ENCODE measurements around the gene TMEM135. TPM values are rescaled to one million over a fixed set of nuclear protein-coding genes. Genes with fewer than 3 reads are reported as not detected.
"Not testable (repeated sequence)": the region's sequence is repeated elsewhere in the genome, so short reads cannot be mapped to it uniquely, and the experiment has no call there.

Gene TMEM135
- total RNA-seq, 2 experiments from 2014 or later: 21.8 to 24.8 TPM

- Mint-ChIP-seq H3K27ac (no peak overlapping the region), H3K27me3 (ENCODE audit: low read depth) (no peaks in the 10 kb centered on the region), H3K4me3 (no peak overlapping the region), H3K4me1 (ENCODE audit: low read depth) (peaks cover 5% of the 10 kb centered on the region), H3K36me3 (ENCODE audit: low read depth) (peaks cover 3% of the 10 kb centered on the region), H3K9me3 (no peaks in the 10 kb centered on the region)
- no peak for DNase-seq
- CTCF ChIA-PET: no interaction called here
- intact Hi-C loops (cut with micrococcal nuclease): no loop called here
These were observed 220.6 kb downstream of the TMEM135 start for GRCh38 chr11:87258171-87258833.

- CTCF ChIA-PET: interaction anchor here (0.6 kb wide), 1 partner anchor 178 kb away, joined by 3 read pairs; no protein-coding TSS in a partner anchor
- Mint-ChIP-seq H3K27me3 (ENCODE audit: low read depth) (no peaks in the 10 kb centered on the region), H3K36me3 (ENCODE audit: low read depth) (peaks cover 3% of the 10 kb centered on the region), H3K4me1 (ENCODE audit: low read depth) (peaks cover 5% of the 10 kb centered on the region), H3K27ac (no peak overlapping the region), H3K9me3 (no peaks in the 10 kb centered on the region), H3K4me3 (no peak overlapping the region)
- intact Hi-C loops (cut with micrococcal nuclease): no loop called here
- no peak for DNase-seq
These were observed 222.0 kb downstream of the TMEM135 start for GRCh38 chr11:87259736-87260135.

DNA sequence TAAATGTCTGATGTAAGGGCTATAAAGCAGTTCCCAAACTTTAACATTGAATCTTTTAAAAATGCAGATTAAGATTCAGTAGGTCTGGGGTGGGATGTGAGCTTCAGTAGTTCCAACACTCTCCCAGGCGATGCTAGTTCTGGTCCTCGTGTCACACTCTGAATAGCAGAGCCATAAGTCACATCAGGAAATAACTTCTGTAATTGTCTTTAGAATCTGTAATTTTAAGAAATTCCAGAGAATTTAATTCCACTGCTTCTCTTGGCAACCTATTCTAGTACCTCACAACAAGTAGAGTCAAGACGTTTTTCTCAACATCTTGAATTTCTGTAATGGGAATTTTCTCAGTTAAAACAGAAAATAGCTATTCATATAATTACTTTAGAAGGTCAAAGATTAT is 223.1 kb downstream of the TMEM135 start:
- Mint-ChIP-seq H3K27ac (no peak overlapping the region), H3K4me1 (ENCODE audit: low read depth) (no peaks in the 10 kb centered on the region), H3K4me3 (no peak overlapping the region), H3K9me3 (no peaks in the 10 kb centered on the region), H3K27me3 (ENCODE audit: low read depth) (no peaks in the 10 kb centered on the region), H3K36me3 (ENCODE audit: low read depth) (peaks cover 5% of the 10 kb centered on the region)
- intact Hi-C loops (cut with micrococcal nuclease): no loop called here
- DNase-seq: no peak
- CTCF ChIA-PET: no interaction called here

DNA sequence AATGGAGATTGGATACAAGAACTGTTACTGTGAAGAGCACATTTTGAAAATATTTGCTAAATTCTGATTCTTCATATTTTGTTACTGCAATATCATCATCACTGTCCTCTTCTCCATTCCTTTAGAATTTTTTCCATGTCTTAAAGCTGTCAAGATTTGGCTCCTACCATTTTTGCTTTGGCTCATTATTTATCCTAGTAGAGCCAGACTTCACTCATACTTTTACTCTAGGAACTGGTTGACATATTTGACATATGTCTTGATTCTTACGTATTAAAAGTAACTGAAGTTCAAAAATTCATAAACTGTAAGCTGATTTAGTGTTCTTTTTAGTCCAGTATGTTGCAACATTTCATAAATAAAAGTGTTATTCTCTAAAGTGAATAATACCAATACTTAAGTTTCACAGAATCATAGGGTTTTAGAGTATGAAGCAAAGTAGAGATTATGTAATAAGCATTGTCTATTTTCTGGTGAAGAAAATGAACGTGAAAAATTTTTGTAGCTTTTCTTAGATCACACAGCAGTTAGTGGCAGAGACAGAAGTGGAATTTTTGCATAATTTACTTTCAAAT is 225.6 kb downstream of the TMEM135 start:
- CTCF ChIA-PET: no interaction called here
- no peak overlapping the region for H3K27ac Mint-ChIP-seq

DNA sequence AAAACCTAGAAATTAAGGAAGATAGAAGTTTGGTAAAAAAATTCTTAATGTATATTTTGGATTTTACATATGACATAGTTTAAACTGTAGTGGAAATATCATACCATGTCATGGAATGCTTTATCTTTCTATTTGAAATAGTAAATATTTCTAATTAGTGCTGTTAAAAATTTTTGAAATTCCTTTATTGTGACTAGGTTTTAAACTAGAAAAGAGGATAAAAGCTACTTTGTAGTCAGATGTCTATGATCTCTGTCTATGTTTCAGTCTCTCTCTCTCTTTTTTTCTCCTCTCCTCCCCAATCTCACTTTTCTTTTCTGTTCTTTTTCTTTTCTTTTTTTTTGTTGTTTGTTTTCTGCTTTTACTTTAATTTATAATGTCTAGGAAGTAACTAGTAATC is 226.2 kb downstream of the TMEM135 start:
- no peak overlapping the region for H3K4me3 Mint-ChIP-seq
- intact Hi-C loops (cut with micrococcal nuclease): no loop called here
- no peak for DNase-seq
- H3K36me3 Mint-ChIP-seq (ENCODE audit: low read depth): peaks cover 5% of the 10 kb centered on the region
- no peaks in the 10 kb centered on the region for H3K4me1 Mint-ChIP-seq (ENCODE audit: low read depth)
- H3K27me3 Mint-ChIP-seq (ENCODE audit: low read depth): no peaks in the 10 kb centered on the region
- no peaks in the 10 kb centered on the region for H3K9me3 Mint-ChIP-seq
- CTCF ChIA-PET: no interaction called here
- no peak overlapping the region for H3K27ac Mint-ChIP-seq

More for the DNA sequence above, 225.6 kb downstream of the TMEM135 start:
- Mint-ChIP-seq H3K36me3 (ENCODE audit: low read depth) (peaks cover 5% of the 10 kb centered on the region), H3K4me1 (ENCODE audit: low read depth) (no peaks in the 10 kb centered on the region), H3K27me3 (ENCODE audit: low read depth) (no peaks in the 10 kb centered on the region), H3K9me3 (no peaks in the 10 kb centered on the region), H3K4me3 (no peak overlapping the region)
- intact Hi-C loops (cut with micrococcal nuclease): no loop called here
- no peak for DNase-seq

GRCh38 chr11:87265132-87265531 is 227.4 kb downstream of the TMEM135 start:
- H3K36me3 Mint-ChIP-seq (ENCODE audit: low read depth): peaks cover 3% of the 10 kb centered on the region
- H3K27me3 Mint-ChIP-seq (ENCODE audit: low read depth): no peaks in the 10 kb centered on the region
- H3K27ac Mint-ChIP-seq: no peak overlapping the region
- no peaks in the 10 kb centered on the region for H3K4me1 Mint-ChIP-seq (ENCODE audit: low read depth)
- DNase-seq: no peak
- CTCF ChIA-PET: interaction anchor here (1.2 kb wide), 1 partner anchor 270 kb away, joined by 4 read pairs; no protein-coding TSS in a partner anchor
- no peaks in the 10 kb centered on the region for H3K9me3 Mint-ChIP-seq
- no peak overlapping the region for H3K4me3 Mint-ChIP-seq
- intact Hi-C loops (cut with micrococcal nuclease): no loop called here

- H3K27me3 Mint-ChIP-seq (ENCODE audit: low read depth): no peaks in the 10 kb centered on the region
- H3K27ac Mint-ChIP-seq: no peak overlapping the region
- intact Hi-C loops (cut with micrococcal nuclease): no loop called here
- peaks cover 3% of the 10 kb centered on the region for H3K36me3 Mint-ChIP-seq (ENCODE audit: low read depth)
- no peak for DNase-seq
- CTCF ChIA-PET: no interaction called here
- H3K4me1 Mint-ChIP-seq (ENCODE audit: low read depth): no peaks in the 10 kb centered on the region
- no peak overlapping the region for H3K4me3 Mint-ChIP-seq
- H3K9me3 Mint-ChIP-seq: no peaks in the 10 kb centered on the region
These were observed 228.2 kb downstream of the TMEM135 start for GRCh38 chr11:87265979-87266378.

DNA sequence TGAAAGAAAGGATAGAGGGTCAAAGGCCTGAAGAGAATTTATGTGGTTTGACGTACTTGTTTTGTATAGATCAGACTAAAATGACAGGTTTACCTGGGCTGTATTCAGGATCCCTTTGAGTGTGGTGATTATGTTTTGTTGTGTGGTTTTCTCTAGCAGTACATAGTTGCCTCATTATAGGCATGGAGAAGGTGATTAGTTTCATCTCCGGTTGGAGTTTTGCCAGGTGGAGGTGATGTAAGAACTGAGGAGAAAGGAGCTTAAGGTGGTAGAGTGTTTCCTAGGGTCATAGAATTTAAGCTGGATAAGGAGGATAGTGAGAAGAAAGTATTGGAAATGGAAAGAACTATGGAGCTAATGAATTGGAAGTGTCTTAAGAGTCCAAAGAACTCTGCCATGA is 229.0 kb downstream of the TMEM135 start:
- no peaks in the 10 kb centered on the region for H3K4me1 Mint-ChIP-seq (ENCODE audit: low read depth)
- H3K4me3 Mint-ChIP-seq: no peak overlapping the region
- CTCF ChIA-PET: no interaction called here
- intact Hi-C loops (cut with micrococcal nuclease): no loop called here
- H3K27ac Mint-ChIP-seq: no peak overlapping the region
- no peaks in the 10 kb centered on the region for H3K9me3 Mint-ChIP-seq
- peaks cover 2% of the 10 kb centered on the region for H3K36me3 Mint-ChIP-seq (ENCODE audit: low read depth)
- no peaks in the 10 kb centered on the region for H3K27me3 Mint-ChIP-seq (ENCODE audit: low read depth)
- no peak for DNase-seq

- CTCF ChIA-PET: interaction anchor here (0.7 kb wide), 1 partner anchor 280 kb away, joined by 3 read pairs; no protein-coding TSS in a partner anchor
- H3K4me3 Mint-ChIP-seq; H3K4me1 Mint-ChIP-seq (ENCODE audit: low read depth); H3K9me3 Mint-ChIP-seq; intact Hi-C loops (cut with micrococcal nuclease); DNase-seq; H3K27ac Mint-ChIP-seq; H3K27me3 Mint-ChIP-seq (ENCODE audit: low read depth); H3K36me3 Mint-ChIP-seq (ENCODE audit: low read depth): not testable (repeated sequence)
These were observed 234.2 kb downstream of the TMEM135 start for GRCh38 chr11:87271951-87272350.

GRCh38 chr11:87275176-87275575 is 237.4 kb downstream of the TMEM135 start:
- CTCF ChIA-PET: no interaction called here
- H3K4me3 Mint-ChIP-seq: no peak overlapping the region
- intact Hi-C loops (cut with micrococcal nuclease): no loop called here
- H3K27me3 Mint-ChIP-seq (ENCODE audit: low read depth): no peaks in the 10 kb centered on the region
- no peaks in the 10 kb centered on the region for H3K36me3 Mint-ChIP-seq (ENCODE audit: low read depth)
- no peak for DNase-seq
- no peaks in the 10 kb centered on the region for H3K4me1 Mint-ChIP-seq (ENCODE audit: low read depth)
- H3K9me3 Mint-ChIP-seq: no peaks in the 10 kb centered on the region
- no peak overlapping the region for H3K27ac Mint-ChIP-seq

GRCh38 chr11:87280143-87280542 is 242.4 kb downstream of the TMEM135 start:
- no peak overlapping the region for H3K27ac Mint-ChIP-seq
- H3K36me3 Mint-ChIP-seq (ENCODE audit: low read depth): no peaks in the 10 kb centered on the region
- no peak overlapping the region for H3K4me3 Mint-ChIP-seq
- no peaks in the 10 kb centered on the region for H3K9me3 Mint-ChIP-seq
- no peak for DNase-seq
- CTCF ChIA-PET: no interaction called here
- intact Hi-C loops (cut with micrococcal nuclease): no loop called here
- no peaks in the 10 kb centered on the region for H3K4me1 Mint-ChIP-seq (ENCODE audit: low read depth)
- H3K27me3 Mint-ChIP-seq (ENCODE audit: low read depth): no peaks in the 10 kb centered on the region

GRCh38 chr11:87281496-87281895 is 243.8 kb downstream of the TMEM135 start:
- H3K4me3 Mint-ChIP-seq: no peak overlapping the region
- no peaks in the 10 kb centered on the region for H3K4me1 Mint-ChIP-seq (ENCODE audit: low read depth)
- no peak for DNase-seq
- no peaks in the 10 kb centered on the region for H3K36me3 Mint-ChIP-seq (ENCODE audit: low read depth)
- CTCF ChIA-PET: no interaction called here
- H3K27ac Mint-ChIP-seq: no peak overlapping the region
- no peaks in the 10 kb centered on the region for H3K27me3 Mint-ChIP-seq (ENCODE audit: low read depth)
- peaks cover 3% of the 10 kb centered on the region for H3K9me3 Mint-ChIP-seq
- intact Hi-C loops (cut with micrococcal nuclease): no loop called here

GRCh38 chr11:87284306-87284705 is 246.6 kb downstream of the TMEM135 start:
- intact Hi-C loops (cut with micrococcal nuclease): no loop called here
- Mint-ChIP-seq H3K36me3 (ENCODE audit: low read depth) (no peaks in the 10 kb centered on the region), H3K9me3 (peaks cover 3% of the 10 kb centered on the region), H3K27ac (no peak overlapping the region), H3K4me1 (ENCODE audit: low read depth) (no peaks in the 10 kb centered on the region), H3K4me3 (no peak overlapping the region), H3K27me3 (ENCODE audit: low read depth) (no peaks in the 10 kb centered on the region)
- DNase-seq: no peak
- CTCF ChIA-PET: no interaction called here

Data from activated naive CD4-positive, alpha-beta T cell treated with anti-CD3 and anti-CD28 coated beads for 36 hours (primary cell).